HepG2 (cell line): ENCODE measurements around the gene B4GALT5. TPM values are rescaled to one million over a fixed set of nuclear protein-coding genes. Genes with fewer than 3 reads are reported as not detected.

Experiments used
- ATAC-seq: fragments of 200-7000 bp; cut with Tn5 transposase; 3 replicates; pipeline ENCODE4 v1.9.1; 2020; ENCODE audit warnings: mild to moderate bottlenecking, moderate library complexity
- BruUV-seq: library from RNA; stranded (reverse); fragments of 400-500 nt; replicated peaks from 2 replicates; lab custom pipeline; 2021; lab: Mats Ljungman, UMichigan
- CTCF ChIA-PET: fragments of 300-600 bp; formaldehyde crosslinking; extraction: SDS; loops from one replicate; lab custom pipeline; 2021; ENCODE audit warnings: low total read pairs, inconsistent platforms, low intra/inter-chr PET ratio; lab: Yijun Ruan, JAX
- POLR2A ChIA-PET: fragments of 350-600 bp; sonication (Branson Sonifier 250); formaldehyde crosslinking; loops from one replicate; lab custom pipeline; 2020; ENCODE audit warnings: antibody characterized with exemption, inconsistent platforms; lab: Yijun Ruan, JAX
- DNase-seq: peaks from one replicate; pipeline ENCODE4 v3.0.0-alpha.2; 2015; ENCODE audit warnings: low spot score
- FAIRE-seq: peaks from 3 replicates; lab custom pipeline; 2011; peaks lifted over from hg19 to GRCh38; lab: Jason Lieb, UNC
- H2AFZ ChIP-seq: one replicate; pipeline ENCODE4 v1.6.1; 2011; ENCODE audit warnings: low read length, inconsistent platforms
- H3K27ac ChIP-seq: fragments of 300-600 bp; 3 replicates; pipeline ENCODE4 v1.8.0; 2011; ENCODE audit warnings: mixed run types, mild to moderate bottlenecking, mixed read lengths, low read length, inconsistent platforms; ENCODE audit not compliant: insufficient read depth; ENCODE audit errors: extremely low read length
- H3K27me3 ChIP-seq, 2 experiments: fragments of 200-600 bp in 1 of 2; 2 replicates in 1 of 2; 3 replicates in 1 of 2; pipeline versions ENCODE4 v1.6.0 to v1.8.0; 2011; ENCODE audit warnings: low read length in 2 of 2, mild to moderate bottlenecking in 2 of 2, moderate library complexity in 2 of 2, inconsistent platforms in 1 of 2; ENCODE audit not compliant: insufficient read depth in 2 of 2, control insufficient read depth in 1 of 2
- H3K36me3 ChIP-seq, 2 experiments: fragments of 200-600 bp in 1 of 2; replicated peaks in 1 of 2; 2 replicates in 1 of 2; 3 replicates in 1 of 2; pipeline versions ENCODE4 v1.5.1 to v1.8.0; 2011; ENCODE audit warnings: low read length in 2 of 2, inconsistent platforms in 1 of 2; ENCODE audit not compliant: insufficient read depth in 2 of 2, control insufficient read depth in 1 of 2
- H3K4me1 ChIP-seq: 2 replicates; pipeline ENCODE4 v1.5.1; 2012; ENCODE audit warnings: low read length, inconsistent platforms; ENCODE audit not compliant: insufficient read depth
- H3K4me2 ChIP-seq: 2 replicates; pipeline ENCODE4 v1.6.0; 2011; ENCODE audit warnings: low read depth, low read length, inconsistent platforms
- H3K4me3 ChIP-seq, 3 experiments: fragments of 200-600 bp in 1 of 3; sonication (generic), shearing (Covaris generic) in 1 of 3; replicated peaks in 1 of 3; 2 replicates each; pipeline ENCODE4 v1.5.1; 2011 to 2016; ENCODE audit warnings: low read length in 3 of 3, inconsistent platforms in 2 of 3, low read depth in 2 of 3, mild to moderate bottlenecking in 2 of 3, control low read depth in 1 of 3, mixed read lengths in 1 of 3; ENCODE audit not compliant: insufficient read depth in 1 of 3
- H3K79me2 ChIP-seq: one replicate; pipeline ENCODE4 v1.6.1; 2011; ENCODE audit warnings: low read length, inconsistent platforms; ENCODE audit not compliant: insufficient read depth
- H3K9ac ChIP-seq: 2 replicates; pipeline ENCODE4 v1.6.0; 2011; ENCODE audit warnings: mild to moderate bottlenecking, low read depth, low read length, inconsistent platforms; ENCODE audit not compliant: insufficient read depth
- H3K9me3 ChIP-seq: 2 replicates; pipeline ENCODE4 v1.5.1; 2012; ENCODE audit warnings: mild to moderate bottlenecking, low read length
- H4K20me1 ChIP-seq: 2 replicates; pipeline ENCODE4 v1.6.0; 2011; ENCODE audit warnings: inconsistent platforms, mild to moderate bottlenecking, low read length, moderate library complexity; ENCODE audit not compliant: insufficient read depth
- AGO1 ChIP-seq: fragments of 200-400 bp; formaldehyde crosslinking; IDR thresholded peaks from 2 replicates; pipeline ENCODE4 v1.6.1; 2017; ENCODE audit warnings: mild to moderate bottlenecking, low read depth, low read length, moderate library complexity; ENCODE audit not compliant: poor library complexity, severe bottlenecking
- DNMT1 ChIP-seq: sonication (generic); formaldehyde crosslinking; IDR thresholded peaks from 2 replicates; pipeline ENCODE4 v1.5.1; 2020; ENCODE audit warnings: mild to moderate bottlenecking, missing genetic modification reagents
- FOXC1 ChIP-seq: sonication (generic); formaldehyde crosslinking; IDR thresholded peaks from 2 replicates; pipeline ENCODE4 v1.8.0; 2022; ENCODE audit warnings: mild to moderate bottlenecking, missing genetic modification reagents, borderline replicate concordance
- HDAC2 ChIP-seq: sonication (generic); formaldehyde crosslinking; IDR thresholded peaks from 2 replicates; pipeline ENCODE4 v1.4.0; 2020; ENCODE audit warnings: missing genetic modification reagents
- TCF12 ChIP-seq, 2 experiments: fragments of 450-650 bp in 1 of 2; sonication (generic) in 1 of 2; formaldehyde crosslinking in 1 of 2; IDR thresholded peaks; 2 replicates each; pipeline versions ENCODE4 v1.6.1 to v1.8.0; 2017 to 2022; ENCODE audit warnings: antibody characterized with exemption in 1 of 2, mild to moderate bottlenecking in 1 of 2, missing genetic modification reagents in 1 of 2, moderate library complexity in 1 of 2
- THAP9 ChIP-seq: sonication (generic); formaldehyde crosslinking; IDR thresholded peaks from 2 replicates; pipeline ENCODE4; 2020; ENCODE audit warnings: missing genetic modification reagents, mild to moderate bottlenecking, borderline replicate concordance
- ZNF674 ChIP-seq: sonication (generic); formaldehyde crosslinking; IDR thresholded peaks from 2 replicates; pipeline ENCODE4 v1.5.0; 2020; ENCODE audit warnings: low read depth, mild to moderate bottlenecking, missing genetic modification reagents
- WGBS: methylation state at CpG from one replicate; pipeline ENCODE4 v1.1.6; 2017; ENCODE audit warnings: low lambda C conversion rate; 5-methylcytosine and 5-hydroxymethylcytosine counted together
- in situ Hi-C: cut with HindIII; loops from 2 replicates; pipeline ENCODE4 v1.10.0; 2017; ENCODE audit warnings: low pct_unique_long_range_greater_than_20kb; ENCODE audit not compliant: extremely low pct_ligation_motif_present
- intact Hi-C: fragments of 100-400 bp; cut with micrococcal nuclease; formaldehyde crosslinking; loops from one replicate; pipeline ENCODE4 v1.10.0; 2022; ENCODE audit not compliant: unreplicated experiment
- polyA plus RNA-seq, 8 experiments: library from polyadenylated mRNA; depleted of rRNA in 3 of 8; stranded (reverse) in 7 of 8; unstranded in 1 of 8; fragments of >200 nt; fragmentation: Illumina TruSeq in 4 of 8; extraction: Trizol in 4 of 8; gene quantifications; 2 replicates each; pipeline versions ENCODE4 v1.2.1 to v1.2.3, GENCODE V29; 2011 to 2016; ENCODE audit warnings: low read depth in 4 of 8, missing spikeins in 1 of 8, mixed read lengths in 1 of 8; ENCODE audit not compliant: insufficient read depth in 1 of 8
- total RNA-seq, 5 experiments: library from RNA; depleted of rRNA; stranded (reverse); fragments of >200 nt; fragmentation: Illumina TruSeq; extraction: Trizol; gene quantifications; 2 replicates each; pipeline ENCODE4 v1.2.3, GENCODE V29; 2016; ENCODE audit warnings: low read depth in 1 of 5
- TF ChIP-seq, protein P1 (sequence below): IDR thresholded peaks from 2 replicates; pipeline ENCODE4 v1.6.1; 2018; ENCODE audit warnings: missing genetic modification reagents, mild to moderate bottlenecking, missing compliant biosample characterization

Gene B4GALT5
- total and polyA plus RNA-seq, 2 of the 13 experiments (the other 11 are each of a cell fraction or from before 2014, with no cell fraction given) = 27.3 to 30.9 TPM

DNA sequence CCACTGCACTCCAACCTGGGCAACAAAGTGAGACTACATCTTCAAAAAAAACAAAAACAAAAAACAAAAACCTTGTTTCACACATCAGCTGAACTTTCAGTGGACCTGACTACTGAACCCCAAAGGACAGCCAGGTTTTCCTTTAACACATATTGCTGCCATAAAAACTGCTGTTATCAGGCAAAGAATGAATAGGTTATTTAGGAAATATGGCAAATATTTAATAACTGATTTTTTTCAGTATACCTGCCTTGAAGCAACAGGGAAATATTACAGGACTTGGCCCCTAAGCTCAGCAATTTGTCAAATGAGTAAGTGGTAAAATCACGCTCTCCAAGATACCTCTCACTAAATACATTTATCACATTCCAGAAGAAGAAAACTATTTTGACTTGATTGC, 34.0 kb downstream of the B4GALT5 start:
- Histone ChIP-seq H2AFZ (no peak overlapping the region), H3K4me1 (peaks cover 89% of the 10 kb centered on the region), H3K4me3 (no peak overlapping the region), H3K27ac (no peak overlapping the region), H3K79me2 (peaks cover 91% of the 10 kb centered on the region), H4K20me1 (peaks cover 3% of the 10 kb centered on the region; the same call in 1 of the 2 replicates), H3K9me3 (no peaks in the 10 kb centered on the region), H3K36me3 (peaks cover 1 to 12% of the 10 kb centered on the region in 2 experiments; a peak in 3 of 5 replicates), H3K9ac (no peak overlapping the region), H3K27me3 (no peaks in the 10 kb centered on the region), H3K4me2 (no peak overlapping the region)
- in situ Hi-C loops = no loop called here
- no TSS peak for BruUV-seq
- ATAC-seq (no peak), FAIRE-seq (no peak), DNase-seq (no peak)
- TF ChIP-seq DNMT1 (CRISPR knock-in tag) (no peak), ZNF674 (CRISPR knock-in tag) (no peak), THAP9 (CRISPR knock-in tag) (no peak), AGO1 (no peak), HDAC2 (CRISPR knock-in tag) (no peak), TCF12 (IDR thresholded peaks at IDR 0.05) (no peak), TCF12 (CRISPR knock-in tag; IDR thresholded peaks at IDR 0.05) (no peak), FOXC1 (CRISPR knock-in tag) (no peak)
- TF ChIP-seq, protein P1, sequence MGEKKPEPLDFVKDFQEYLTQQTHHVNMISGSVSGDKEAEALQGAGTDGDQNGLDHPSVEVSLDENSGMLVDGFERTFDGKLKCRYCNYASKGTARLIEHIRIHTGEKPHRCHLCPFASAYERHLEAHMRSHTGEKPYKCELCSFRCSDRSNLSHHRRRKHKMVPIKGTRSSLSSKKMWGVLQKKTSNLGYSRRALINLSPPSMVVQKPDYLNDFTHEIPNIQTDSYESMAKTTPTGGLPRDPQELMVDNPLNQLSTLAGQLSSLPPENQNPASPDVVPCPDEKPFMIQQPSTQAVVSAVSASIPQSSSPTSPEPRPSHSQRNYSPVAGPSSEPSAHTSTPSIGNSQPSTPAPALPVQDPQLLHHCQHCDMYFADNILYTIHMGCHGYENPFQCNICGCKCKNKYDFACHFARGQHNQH (CRISPR knock-in tag) = no peak
- 98% methylated on average over 1 of the region's 1 CpG for WGBS
- POLR2A ChIA-PET = interaction anchor here (0.7 to 1.2 kb wide), 2 partner anchors 11 to 96 kb away, joined by 3 read pairs; no protein-coding TSS in a partner anchor
- CTCF ChIA-PET = no interaction called here
- intact Hi-C loops = no loop called here
